NOMO-1 (cell line): ENCODE measurements around the gene ERFL.
"Not testable (repeated sequence)": the region's sequence is repeated elsewhere in the genome, so short reads cannot be mapped to it uniquely, and the experiment has no call there.

Experiments used
- DNase-seq, 2 experiments: peaks; one replicate each; lab custom pipeline; 2025; ENCODE audit not compliant: unreplicated experiment in 2 of 2; lab: John Stamatoyannopoulos, UW

The ERFL gene

DNA sequence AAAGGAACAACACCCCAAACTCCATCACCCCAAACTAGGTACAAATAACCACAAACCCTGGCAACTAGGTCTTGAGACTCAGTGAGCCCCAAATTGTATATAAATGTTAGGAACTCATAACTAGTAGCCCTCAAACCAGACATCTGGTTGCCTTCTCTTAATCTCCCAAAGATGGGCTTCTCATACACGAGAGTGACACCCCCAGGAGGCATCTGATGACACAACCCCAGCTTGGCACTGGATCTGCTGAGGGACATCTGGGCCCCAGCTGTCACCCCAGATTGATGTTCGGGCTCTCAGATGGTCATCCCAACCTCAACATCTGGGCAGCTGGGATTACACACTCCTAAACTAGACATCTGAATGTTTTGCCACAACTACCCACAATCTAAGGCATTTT is 16.1 kb upstream of the ERFL start:
- DNase-seq, result no peak

DNA sequence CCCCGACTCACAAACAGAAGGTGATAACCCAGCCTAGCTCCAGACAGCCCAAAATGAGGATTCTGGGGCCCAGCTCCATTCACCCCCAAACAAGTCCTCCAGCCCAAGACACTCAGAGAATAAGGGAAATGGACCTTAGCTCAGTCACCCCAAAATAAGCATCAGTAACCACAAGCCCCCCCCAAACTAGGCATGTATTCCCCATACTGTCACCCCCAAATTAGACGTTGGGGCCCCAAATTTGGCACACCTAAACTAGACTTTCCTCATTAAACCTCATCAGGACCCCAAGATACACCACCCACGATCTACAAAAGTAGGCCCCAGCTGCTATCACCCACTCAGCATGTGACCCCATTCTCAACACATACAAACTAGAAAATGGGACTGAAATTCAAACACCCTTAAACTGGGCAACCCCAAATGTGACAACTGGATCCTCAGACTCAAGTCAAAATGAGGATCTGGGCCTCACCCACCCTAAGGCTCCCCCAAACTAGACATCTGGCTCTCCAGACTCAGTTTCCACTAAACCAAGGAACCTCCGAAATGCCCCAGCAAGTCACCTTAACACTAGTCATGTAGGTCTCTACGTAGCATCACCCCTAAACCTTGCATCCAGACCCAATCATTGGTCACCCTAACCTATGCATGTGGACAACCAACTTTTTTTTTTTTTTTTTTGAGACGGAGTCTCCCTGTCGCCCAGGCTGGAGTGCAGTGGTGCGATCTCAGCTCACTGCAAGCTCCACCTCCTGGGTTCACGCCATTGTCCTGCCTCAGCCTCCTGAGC is 13.4 kb upstream of the ERFL start:
- DNase-seq, result no peak

DNA sequence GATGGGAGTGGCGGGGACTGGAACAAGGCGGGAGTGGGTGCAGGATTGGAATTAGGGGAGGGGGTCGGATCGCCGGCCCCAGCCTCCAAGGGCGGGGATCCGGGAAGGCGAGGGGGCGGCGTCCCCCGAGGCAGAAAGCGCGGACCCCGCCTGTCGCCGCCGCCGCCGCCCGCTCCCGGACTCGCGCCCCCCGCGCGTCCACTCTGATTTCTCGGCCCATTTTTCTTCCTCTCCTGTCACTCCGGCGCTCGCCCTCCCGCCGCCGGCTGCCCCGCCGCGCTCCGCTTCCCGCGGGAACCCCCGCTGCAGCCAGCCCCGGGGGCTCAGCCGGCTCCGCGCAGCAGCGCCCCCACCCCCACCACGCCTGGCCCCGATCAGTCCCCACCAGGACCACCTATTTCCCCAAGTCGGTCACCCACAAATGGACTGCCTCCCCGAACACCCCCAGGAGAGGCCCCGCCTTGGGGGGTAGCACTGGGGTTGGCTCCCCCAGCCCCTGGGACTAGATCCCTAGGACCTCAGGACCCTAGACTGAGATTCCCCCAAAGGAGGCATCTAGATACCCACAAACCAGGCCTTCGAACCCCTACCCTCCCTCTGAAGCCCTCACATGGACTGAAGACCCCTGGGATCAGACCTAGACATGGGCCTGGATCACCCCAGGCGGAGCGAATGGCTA is 12.6 kb upstream of the ERFL start:
- DNase-seq, result no peak

DNA sequence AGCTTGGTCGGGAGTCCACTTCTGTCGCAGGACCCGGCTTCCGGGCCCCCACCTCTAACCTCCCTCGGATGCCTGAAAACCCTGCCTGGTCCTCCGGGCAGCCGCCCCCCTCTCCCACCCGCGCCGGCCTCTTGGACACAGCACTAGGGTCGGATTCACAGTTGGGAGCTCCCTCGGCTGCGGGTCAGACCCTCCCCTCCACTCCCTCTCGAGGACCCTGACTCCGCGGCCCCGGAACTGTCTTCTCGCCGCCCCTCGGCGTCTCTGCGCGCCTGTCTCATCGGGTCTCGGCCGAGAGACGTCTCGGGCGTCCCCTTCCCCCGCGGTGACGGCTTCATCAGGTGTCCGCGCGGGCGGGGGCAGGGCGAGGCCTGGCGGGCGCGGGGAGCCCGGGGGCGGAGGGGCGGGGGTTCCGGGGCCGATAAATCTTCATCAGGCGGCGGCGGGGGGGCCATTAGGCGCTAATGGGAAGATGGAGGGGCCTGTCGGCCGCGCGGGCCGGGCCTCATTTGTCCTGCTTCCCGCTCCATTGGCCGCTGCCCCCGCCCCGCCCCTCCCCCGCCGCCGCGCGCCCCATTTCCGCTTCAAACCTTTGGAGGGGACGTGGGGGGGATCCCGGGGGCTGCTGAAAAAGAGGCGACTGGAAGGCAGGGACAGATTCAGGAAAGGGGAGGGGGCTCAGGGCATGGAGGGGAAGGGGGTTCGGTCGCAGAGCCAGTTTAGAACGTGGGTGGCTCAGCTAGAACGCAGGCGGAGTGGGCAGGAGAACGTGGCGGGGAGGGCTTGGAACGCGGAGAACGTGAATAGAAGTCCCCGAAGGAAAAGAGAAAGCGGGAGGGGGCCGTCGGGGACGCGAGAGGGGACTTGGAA is 11.8 kb upstream of the ERFL start:
- peak in 1 of 2 experiments; percentile 46 for DNase-seq

DNA sequence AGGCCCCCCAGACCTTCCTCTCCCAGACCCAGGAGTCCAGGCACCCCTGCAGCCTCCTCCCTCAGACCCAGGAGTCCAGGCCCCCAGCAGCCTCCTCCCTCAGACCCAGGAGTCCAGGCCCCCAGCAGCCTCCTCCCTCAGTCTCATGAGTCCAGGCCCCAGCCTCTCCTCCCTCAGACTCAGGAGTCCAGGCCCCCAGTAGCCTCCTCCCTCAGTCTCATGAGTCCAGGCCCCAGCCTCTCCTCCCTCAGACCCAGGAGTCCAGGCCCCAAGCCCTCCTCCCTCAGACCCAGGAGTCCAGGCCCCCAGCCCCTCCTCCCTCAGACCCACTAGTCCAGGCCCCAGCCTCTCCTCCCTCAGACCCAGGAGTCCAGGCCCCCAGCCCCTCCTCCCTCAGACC is 11.0 kb upstream of the ERFL start:
- DNase-seq, result not testable (repeated sequence)

DNA sequence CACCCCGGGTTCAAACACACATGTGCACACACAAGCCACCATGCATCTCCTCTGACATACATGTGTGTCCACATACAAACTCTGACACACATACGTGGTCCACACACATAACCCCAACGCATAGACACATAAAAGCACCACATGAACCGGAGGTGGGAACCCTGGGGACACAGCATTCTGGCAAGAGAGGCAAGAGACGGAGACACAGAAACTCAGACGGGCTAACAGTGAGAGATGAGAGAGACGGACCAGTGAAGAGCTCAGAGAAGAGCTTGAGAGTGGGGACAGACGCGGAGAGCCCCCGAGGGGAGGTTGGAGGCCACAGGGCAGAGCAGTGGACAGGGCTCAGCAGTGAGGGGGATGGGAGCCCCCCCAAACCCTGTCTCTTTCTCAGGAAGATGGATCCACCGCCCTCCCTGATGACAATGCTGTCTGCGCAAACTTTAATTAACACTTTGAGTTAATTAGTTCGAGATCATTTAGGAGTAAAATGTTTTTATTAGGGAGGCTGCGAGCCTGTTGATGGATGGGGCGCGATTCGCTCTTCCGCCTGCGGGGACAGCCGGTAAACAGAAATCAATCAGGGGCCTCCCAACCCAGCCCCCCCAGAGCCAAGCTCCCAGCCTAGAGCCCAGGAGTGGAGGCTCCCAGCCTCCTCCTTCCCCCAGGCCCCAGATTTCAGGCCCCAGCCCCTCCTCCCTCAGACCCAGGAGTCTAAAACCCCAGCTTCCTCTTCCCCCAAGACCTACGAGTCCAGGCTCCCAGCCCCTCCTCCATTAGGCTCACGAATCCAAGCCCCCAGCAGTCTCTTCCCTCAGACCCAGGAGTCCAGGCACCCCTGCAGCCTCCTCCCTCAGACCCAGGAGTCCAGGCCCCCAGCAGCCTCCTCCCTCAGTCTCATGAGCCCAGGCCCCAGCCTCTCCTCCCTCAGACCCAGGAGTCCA is 9.5 kb upstream of the ERFL start:
- peak; percentile 15 to 35 for DNase-seq

DNA sequence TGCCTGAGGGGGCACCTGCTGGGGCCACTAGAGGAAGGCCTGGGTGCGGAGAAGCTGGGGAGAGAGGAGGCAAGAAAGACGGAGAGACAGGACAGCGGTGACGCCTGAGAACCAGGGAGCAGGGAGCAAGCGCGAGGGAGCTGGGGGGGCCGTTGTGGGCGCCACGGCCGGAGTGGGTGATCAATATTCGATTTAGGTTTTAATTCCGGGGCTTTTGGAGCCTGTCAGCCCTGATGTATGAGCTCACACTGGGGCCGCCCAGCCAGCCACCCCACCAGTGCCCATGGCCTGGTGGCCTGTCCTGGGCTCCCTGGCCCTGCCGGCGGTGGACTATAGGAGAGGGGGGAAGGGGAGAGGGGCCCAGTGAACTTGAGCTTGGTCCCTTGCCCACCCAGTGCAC is 8.7 kb upstream of the ERFL start:
- DNase-seq, result no peak

DNA sequence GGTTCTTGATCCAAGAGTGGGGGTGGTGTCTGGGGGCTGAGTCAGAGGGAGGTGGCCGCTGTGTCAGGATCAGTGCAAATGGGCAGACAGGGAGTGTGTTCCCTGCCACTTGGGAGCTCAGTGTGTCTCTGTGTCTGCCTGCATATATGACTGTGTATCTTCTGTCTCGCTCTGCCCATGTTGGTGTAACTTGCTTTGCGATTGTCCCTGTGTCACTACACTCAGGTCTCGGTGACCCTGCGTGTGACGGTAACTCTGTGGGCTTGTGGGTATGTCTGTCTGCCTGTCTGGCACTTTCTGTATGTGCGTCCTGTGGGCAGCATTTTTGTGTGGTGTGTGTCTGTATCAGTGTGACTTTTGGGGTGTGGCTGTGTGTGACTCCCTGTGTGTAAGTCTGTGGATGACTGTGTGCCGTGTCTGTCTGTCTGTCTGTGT is 8.2 kb upstream of the ERFL start:
- DNase-seq, result no peak

DNA sequence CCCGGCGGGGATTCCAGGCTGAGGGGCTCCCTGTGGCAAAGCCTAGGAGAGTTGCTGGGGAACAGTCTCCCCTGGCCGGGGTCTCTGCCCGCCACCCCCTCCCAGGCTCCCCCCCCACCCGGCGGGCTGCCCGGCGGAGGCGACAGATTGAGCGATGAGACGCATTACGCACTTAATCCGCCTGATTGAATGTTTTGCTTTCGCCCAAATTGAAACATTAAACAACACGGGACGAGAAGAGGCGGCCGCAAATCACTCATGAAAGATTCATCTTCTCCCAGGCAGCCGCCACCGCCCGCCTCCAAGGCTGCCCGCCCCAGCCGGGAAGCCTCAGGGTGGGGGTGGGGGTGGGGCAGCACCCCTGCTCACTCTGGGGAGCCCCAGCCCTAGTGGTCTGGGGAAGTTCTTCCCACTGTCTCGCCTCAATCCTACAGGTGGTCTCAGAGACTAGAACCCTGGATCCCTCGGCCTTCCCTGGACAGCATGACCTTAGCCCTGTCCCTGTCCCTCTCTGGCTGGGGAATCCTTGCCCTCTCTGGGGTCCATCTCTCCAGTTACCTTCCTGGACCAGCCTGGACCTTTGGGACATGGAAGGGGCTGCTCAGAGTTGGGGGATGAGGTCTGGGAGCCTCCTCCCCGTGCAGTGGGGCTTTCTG is 7.6 kb upstream of the ERFL start:
- no peak for DNase-seq

DNA sequence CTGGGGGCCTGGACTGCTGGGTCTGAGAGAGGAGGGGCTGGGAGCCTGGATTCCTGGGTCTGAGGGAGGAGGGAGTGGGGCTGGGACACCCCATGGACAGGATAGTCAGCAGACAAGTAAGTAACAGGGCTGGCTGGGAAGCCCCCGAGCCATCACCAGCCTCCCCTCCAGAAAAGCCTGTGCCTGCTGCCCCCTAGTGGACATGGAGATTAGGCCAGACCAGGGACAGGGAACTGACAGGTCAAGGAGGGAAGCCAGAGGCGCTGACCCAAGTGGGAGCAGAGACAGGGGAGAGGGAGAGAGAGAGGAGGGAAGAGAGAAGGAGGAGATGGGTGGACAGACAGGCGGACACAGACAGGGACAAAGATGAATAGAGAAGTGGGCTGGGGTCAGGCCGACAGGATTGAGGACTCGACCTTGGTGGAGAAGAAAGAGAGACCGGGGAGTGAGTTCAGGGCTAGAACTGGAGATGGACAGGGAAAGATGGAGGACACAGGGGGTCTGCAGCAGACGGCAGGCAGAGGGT is 6.7 kb upstream of the ERFL start:
- peak; percentile 47 to 68 for DNase-seq

DNA sequence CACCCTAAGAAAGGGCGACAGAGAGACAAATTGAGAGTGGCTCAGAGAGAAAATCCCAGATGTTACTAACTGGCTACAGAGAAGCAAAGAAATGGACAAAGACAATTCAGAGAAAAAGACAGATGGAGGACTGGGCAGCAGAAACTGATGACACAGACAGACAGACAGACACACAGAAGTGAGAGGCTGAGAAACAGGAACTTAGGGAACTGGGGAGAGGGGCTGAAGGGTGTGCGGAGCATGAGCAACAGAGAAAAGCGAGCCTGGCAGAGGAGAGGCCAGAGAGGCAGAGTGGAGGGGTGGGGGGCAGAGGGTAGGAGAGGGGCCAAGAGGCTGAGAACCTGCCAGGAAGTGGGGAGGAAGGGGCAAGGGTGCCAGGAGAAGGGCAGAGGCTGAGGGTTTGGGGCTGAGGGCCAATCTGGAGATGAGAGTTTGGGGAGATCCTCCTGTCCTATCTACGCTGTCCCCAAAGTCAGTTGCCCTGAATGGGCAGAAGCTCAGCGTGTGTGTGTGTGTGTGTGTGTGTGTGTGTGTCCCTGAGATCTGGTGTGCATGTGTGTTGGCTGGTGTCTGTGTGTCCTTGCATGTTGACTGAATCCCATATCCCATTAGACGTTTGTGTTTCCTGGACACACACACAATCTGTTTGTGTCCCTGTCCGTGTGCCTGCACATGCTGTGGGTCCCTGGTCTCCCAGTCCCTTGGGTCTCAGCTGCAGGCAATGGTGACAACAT is 5.6 kb upstream of the ERFL start:
- DNase-seq, result peak; percentile 47 to 51

DNA sequence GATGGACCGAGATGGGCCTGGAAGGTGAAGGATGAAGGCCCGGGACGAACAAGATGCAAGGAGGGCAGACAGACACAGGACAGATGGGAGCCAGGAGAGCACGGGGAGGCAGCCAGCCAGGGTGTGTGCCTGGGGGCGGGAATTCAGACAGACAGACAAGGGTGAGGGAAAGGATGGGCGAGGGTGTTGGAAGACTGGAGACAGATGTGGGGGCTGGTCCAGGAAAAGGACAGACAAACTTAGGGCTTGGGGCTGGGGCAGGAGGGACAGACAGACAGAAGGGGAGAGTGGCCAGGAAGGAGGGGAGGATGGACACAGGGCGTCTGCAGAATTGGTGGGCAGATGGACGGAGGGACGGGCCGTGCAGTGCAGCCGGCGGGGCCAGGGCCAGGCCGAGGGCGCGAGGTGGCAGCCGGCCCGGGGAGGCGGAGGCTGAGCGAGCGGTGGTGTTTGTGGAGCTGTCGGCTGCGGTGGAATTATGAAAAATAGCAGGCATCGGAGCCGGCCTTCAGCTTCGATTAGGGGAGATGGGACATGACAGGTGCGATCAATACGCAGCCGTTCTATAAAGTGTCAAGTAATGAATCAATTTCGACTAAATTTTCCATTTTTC is 4.6 kb upstream of the ERFL start:
- DNase-seq, result no peak

DNA sequence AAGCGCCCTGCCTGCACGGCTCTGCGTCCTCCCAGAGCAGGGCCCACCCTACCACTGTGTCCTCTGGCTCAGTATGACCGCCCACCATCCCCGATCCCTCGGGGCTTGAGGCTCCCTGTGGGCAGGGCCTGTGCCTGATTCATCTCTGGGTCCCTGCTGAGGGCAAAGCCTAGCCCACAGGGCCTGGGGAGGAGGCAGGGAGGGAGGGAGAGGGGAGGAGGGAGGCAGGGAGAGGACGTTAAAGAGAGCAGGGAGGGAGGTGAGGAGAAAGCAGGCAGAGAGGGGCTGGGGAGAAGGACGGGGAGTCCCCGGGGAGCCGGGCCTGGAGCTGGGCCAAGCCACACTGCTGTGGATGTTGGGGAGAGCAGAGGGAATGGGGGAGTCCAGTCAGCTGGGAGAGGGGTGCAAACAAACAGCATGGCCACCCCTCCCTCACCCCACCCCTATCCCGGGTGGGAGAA is 4.0 kb upstream of the ERFL start:
- DNase-seq, result no peak

DNA sequence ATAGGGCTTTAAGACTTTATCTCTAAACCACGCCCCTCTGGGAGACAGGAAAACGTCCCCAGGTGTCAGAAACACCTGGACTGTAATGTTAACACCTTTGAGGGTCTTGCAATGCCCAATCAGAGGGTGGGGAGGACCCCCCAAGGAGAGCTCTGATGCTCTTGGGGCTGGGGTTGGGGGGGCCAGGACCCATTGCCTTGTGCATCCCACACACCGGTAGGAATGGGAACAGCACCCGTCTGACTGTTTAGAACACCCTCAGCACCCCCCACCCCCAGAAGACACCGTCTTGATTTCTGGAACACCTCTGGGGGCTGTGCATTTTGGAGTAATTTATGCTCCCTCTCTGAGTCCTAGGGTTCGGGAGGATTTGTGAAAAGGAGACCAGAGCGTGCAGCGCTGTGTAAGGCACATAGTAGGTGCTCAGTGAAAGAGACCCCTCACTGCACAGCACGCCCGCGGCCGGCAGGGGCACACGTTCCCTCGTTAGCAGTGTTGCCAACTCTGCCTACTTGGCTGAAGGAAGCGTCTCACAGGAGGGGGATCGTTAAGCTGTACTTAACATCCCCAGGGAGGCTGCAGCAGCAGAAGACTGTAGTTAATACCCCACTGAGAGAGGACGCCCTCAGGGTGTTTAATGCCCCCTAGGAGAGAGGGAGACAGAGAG is 2.8 kb upstream of the ERFL start:
- no peak for DNase-seq

DNA sequence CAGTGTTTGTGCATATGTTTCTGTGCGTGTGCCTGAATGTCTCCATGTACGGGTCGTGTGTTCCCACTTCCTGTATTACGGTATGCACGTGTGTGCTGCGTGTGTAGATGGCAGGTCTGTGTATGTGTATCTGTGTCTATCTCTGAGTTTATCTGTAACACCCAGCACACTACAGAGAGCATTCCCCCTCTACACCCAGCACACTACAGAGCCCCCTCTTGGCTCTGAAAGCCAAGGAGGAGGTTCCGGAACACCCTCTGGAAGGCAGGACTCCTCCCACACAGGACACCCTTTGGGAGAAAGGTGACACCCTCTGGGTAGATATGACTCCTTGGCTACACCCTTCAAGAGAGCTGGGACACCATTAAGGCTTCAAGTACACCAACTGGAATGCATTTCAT is 2.1 kb upstream of the ERFL start:
- no peak for DNase-seq

DNA sequence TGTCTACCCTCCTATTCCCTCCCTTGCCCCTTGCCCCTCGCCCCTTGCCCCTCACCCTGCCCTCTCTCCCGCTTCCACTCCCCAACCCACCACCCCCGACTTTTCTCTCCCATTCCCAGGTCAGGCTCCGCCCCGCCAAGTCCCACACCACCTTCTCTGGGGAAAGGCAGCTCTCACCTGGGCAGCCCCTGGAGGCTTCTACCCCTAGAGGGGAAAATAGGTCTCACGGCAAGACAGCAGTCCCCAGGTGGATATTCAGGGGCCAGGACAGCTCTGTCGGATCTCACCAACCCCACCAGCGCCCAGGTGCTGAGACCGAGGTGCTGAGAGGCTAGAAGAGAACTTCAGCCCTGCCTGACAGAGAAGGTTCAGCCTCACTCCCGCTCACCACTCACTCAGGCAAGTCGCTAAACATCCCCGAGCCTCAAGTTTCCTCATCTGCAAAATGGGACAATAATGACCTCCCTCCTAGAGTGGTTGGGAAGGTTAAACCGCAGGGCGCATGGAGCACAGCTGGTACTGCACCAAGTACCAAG is 1.4 kb upstream of the ERFL start:
- no peak for DNase-seq

DNA sequence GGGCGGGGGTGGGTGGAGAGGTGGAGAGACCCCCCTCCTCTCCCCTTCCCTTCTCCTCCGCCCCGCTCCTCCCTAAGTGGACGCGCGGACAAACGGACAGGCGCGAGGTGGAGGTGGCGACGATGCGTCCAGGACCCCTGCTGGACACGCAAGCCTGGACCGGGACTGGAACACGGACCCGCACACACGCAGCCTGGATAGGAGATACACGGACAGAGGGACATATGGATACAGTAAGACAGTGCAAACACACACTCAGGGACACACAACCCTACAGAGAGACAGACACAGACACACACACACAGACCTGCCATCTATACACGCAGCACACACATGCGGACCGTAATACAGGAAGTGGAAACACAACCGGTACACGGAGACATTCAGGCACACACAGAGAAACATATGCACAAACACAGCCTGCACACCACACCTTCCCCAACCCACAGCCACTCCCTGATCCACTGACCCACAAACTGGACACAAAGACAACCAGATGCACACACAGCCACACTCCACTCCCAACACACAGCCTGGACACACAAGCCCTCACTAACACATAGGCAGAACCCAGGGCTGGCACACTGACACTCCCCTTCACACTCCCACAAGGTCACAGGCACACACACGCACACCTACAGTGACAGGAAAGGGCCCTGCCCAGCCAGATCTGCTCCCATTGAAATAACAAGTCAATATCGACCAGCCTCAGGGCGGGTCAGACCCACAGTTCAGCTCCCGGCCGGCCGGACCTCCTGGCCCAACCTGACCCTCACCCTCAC is 696 bp upstream of the ERFL start:
- peak; percentile 27 to 43 for DNase-seq
